CD4-positive, alpha-beta T cell treated with Interleukin-21 for 1 hour (primary cell): Measurements from ENCODE around the gene SELENON.

Experiments
- DNase-seq: peaks from one replicate; pipeline ENCODE4 v3.0.0-alpha.2; 2020

SELENON gene

GRCh38 chr1:25770541-25771220 is 29.3 kb upstream of the SELENON start:
- DNase-seq: no peak

- DNase-seq: no peak
Observed at GRCh38 chr1:25771221-25772114, 28.5 kb upstream of the SELENON start.

- DNase-seq: no peak
Observed at GRCh38 chr1:25772164-25772563, 27.8 kb upstream of the SELENON start.

- no peak for DNase-seq
Observed at GRCh38 chr1:25772692-25773245, 27.2 kb upstream of the SELENON start.

GRCh38 chr1:25773441-25774125 is 26.4 kb upstream of the SELENON start:
- no peak for DNase-seq

GRCh38 chr1:25774206-25774803 is 25.7 kb upstream of the SELENON start:
- peak; percentile 10 for DNase-seq

- DNase-seq: peak; percentile 83
Observed at GRCh38 chr1:25774921-25775771, 24.8 kb upstream of the SELENON start.

GRCh38 chr1:25779388-25779787 is 20.6 kb upstream of the SELENON start:
- DNase-seq: no peak

GRCh38 chr1:25779894-25780293 is 20.1 kb upstream of the SELENON start:
- no peak for DNase-seq

GRCh38 chr1:25780318-25781129 is 19.5 kb upstream of the SELENON start:
- no peak for DNase-seq

GRCh38 chr1:25781130-25781433 is 18.9 kb upstream of the SELENON start:
- no peak for DNase-seq

GRCh38 chr1:25782608-25783201 is 17.3 kb upstream of the SELENON start:
- no peak for DNase-seq

- DNase-seq: no peak
Observed at GRCh38 chr1:25784575-25785051, 15.4 kb upstream of the SELENON start.

- no peak for DNase-seq
Observed at GRCh38 chr1:25785333-25786067, 14.5 kb upstream of the SELENON start.

GRCh38 chr1:25786887-25787759 is 12.9 kb upstream of the SELENON start:
- no peak for DNase-seq

GRCh38 chr1:25787760-25788166 is 12.2 kb upstream of the SELENON start:
- DNase-seq: no peak

- DNase-seq: no peak
Observed at GRCh38 chr1:25790472-25790871, 9.5 kb upstream of the SELENON start.

- DNase-seq: no peak
Observed at GRCh38 chr1:25792115-25792514, 7.9 kb upstream of the SELENON start.
